Measurements from ENCODE around the gene DUSP3.

Gene DUSP3

GRCh38 chr17:43782913-43783680 lies 4.3 kb upstream of the DUSP3 start:
- CTCF ChIA-PET = interaction anchor here (1.3 kb wide), 1 partner anchor 63 kb away, joined by 4 read pairs; no protein-coding TSS in a partner anchor
- DNase-seq (ENCODE audit: extremely low spot score) = no peak
- TF ChIP-seq, protein P1, sequence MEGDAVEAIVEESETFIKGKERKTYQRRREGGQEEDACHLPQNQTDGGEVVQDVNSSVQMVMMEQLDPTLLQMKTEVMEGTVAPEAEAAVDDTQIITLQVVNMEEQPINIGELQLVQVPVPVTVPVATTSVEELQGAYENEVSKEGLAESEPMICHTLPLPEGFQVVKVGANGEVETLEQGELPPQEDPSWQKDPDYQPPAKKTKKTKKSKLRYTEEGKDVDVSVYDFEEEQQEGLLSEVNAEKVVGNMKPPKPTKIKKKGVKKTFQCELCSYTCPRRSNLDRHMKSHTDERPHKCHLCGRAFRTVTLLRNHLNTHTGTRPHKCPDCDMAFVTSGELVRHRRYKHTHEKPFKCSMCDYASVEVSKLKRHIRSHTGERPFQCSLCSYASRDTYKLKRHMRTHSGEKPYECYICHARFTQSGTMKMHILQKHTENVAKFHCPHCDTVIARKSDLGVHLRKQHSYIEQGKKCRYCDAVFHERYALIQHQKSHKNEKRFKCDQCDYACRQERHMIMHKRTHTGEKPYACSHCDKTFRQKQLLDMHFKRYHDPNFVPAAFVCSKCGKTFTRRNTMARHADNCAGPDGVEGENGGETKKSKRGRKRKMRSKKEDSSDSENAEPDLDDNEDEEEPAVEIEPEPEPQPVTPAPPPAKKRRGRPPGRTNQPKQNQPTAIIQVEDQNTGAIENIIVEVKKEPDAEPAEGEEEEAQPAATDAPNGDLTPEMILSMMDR (IDR thresholded peaks at IDR 0.05; ENCODE audit: control extremely low read depth, extremely low read depth, low read depth, missing control alignments) = no peak
- POLR2A ChIA-PET = no interaction called here

GRCh38 chr17:43780135-43780534 lies 1.4 kb upstream of the DUSP3 start, which contains the start of gene CFAP97D1:
Gene CFAP97D1 (plus strand): TSS chr17:43780435. CDS start chr17:43780463, 28 bp downstream.
- ChIA-PET CTCF (interaction anchor here (1.0 kb wide), 1 partner anchor 13 kb away, joined by 3 read pairs; no protein-coding TSS in a partner anchor), POLR2A (no interaction called here)
- no peak for DNase-seq (ENCODE audit: extremely low spot score)
- TF ChIP-seq, protein P1 (IDR thresholded peaks at IDR 0.05; ENCODE audit: control extremely low read depth, extremely low read depth, low read depth, missing control alignments) = no peak

DNA sequence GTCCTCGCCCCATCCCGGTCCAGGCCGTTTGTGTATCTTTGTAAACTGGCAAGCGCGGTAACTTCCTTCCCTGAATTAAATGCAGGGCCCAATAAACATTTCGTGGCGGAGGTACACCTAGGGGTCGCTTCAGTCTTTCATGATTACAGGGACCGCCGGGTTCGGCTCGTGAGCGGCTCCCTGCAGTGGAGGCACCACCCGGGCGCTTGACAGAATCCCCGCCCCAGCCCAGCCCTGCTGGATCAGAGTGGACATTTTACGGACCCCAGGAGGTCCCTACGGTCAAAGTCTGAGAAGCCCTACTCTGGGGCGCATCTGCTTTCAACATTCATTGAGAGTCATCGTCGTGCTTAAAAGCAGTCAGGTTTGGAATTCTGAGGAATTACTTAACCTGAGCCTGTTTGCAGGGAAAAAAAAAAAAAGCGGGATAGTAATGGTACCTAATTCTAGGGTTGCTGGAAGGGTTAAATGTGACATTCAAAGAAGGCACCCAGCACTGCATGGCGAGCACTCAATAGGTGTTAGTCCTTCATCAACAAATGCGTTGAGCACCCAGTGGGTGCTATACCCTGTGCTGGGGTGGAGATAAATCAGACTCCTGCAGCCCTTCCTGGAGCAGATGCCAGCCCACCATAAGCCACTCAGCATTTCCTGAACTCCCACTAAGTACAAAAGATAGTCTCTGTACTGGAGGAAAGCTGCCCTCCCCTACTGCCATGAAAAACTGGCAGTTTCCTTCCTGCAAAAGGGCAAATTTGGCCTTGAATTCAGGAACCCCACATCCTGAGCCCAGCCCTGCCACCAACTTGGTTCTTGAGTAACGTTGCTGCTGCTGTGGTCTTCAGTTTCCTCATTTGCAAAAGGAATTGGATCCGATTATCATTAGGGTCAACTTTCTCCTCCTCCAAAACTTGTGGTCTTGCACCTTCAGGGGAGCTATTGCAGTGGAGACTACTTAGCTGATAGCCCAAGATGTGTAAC lies 658 bp upstream of the DUSP3 start:
- DNase-seq (ENCODE audit: extremely low spot score) = no peak
- POLR2A ChIA-PET = no interaction called here
- CTCF ChIA-PET = interaction anchor here (0.7 to 5.4 kb wide), 5 partner anchors 13 to 203 kb away, joined by 3 to 45 read pairs (median 5); no protein-coding TSS in a partner anchor
- TF ChIP-seq, protein P1 (IDR thresholded peaks at IDR 0.05; ENCODE audit: control extremely low read depth, extremely low read depth, low read depth, missing control alignments) = no peak

- POLR2A ChIA-PET = interaction anchor here (0.7 kb wide), 1 partner anchor 114 kb away, joined by 9 read pairs; no protein-coding TSS in a partner anchor
- CTCF ChIA-PET = interaction anchor here (1.1 to 5.4 kb wide), 5 partner anchors 8 to 197 kb away, joined by 3 to 45 read pairs (median 6); no protein-coding TSS in a partner anchor
- DNase-seq (ENCODE audit: extremely low spot score) = no peak
- TF ChIP-seq, protein P1 (IDR thresholded peaks at IDR 0.05; ENCODE audit: control extremely low read depth, extremely low read depth, low read depth, missing control alignments) = no peak
Measured at GRCh38 chr17:43774304-43775250, 4.2 kb downstream of the DUSP3 start.

DNA sequence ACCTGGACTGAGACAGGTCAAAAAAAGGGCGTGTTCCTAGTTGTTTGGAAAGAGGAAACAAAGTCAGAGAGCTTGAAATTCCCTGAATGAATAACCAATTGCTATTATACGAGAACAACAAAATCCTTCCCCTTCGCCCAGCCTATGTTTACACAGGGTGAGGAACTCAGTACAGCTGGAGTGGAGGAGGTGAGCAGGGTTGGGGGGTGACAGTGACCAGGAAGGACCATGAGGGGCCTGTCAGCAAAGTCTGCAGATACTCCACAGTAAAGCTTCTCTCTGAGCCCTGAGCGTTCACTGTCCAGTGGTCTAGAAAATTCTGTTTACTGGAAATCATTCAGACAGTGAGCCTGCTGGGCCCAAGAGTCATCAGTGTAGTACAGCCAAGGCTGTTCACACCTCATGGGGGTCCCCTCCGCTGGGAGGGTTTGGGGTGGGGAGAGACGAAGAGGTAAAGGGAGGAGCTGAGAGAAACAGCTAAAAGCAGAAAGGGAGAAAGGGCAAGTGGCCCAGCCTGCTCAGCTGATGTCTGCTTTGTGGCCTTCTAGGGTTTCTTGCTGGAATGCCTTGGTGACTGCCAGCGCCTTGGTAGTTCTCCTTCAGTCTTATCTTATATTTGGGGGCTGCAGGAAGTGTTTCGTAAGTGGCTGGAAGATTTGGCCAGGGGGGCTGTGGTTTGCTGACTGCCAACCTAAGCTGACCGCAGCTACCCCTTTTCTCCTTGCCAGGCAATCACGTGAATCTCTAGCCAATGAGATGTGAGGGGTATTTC lies 5.7 kb downstream of the DUSP3 start:
- ChIA-PET CTCF (interaction anchor here (0.8 to 2.7 kb wide), 3 partner anchors 12 to 80 kb away, joined by 3 to 9 read pairs (median 4); partner anchors contain the start of gene CD300LG), POLR2A (no interaction called here)
- DNase-seq (ENCODE audit: extremely low spot score) = peak; percentile 13
- TF ChIP-seq, protein P1 (IDR thresholded peaks at IDR 0.05; ENCODE audit: control extremely low read depth, extremely low read depth, low read depth, missing control alignments) = no peak

All from GM10248 (cell line).